Erythroblast (primary cell): ENCODE data around the gene RAB4B.

Experiments
- GATA1 ChIP-seq: IDR thresholded peaks from 2 replicates; pipeline ENCODE4 v1.6.1; 2011; ENCODE audit warnings: low read depth, mild to moderate bottlenecking, control low read depth, low read length, moderate library complexity
- POLR2A ChIP-seq: IDR thresholded peaks from 2 replicates; pipeline ENCODE4 v1.6.1; 2011; ENCODE audit warnings: mild to moderate bottlenecking, low read length

- TF ChIP-seq POLR2A (no peak), GATA1 (no peak)
These were observed 18.7 kb upstream of the RAB4B start for GRCh38 chr19:40759352-40759751.
